ENCODE data around the gene SEMA6A. TPM values are rescaled to one million over a fixed set of nuclear protein-coding genes. Genes with fewer than 3 reads are reported as not detected.

Gene SEMA6A
- total RNA-seq, result not detected

DNA sequence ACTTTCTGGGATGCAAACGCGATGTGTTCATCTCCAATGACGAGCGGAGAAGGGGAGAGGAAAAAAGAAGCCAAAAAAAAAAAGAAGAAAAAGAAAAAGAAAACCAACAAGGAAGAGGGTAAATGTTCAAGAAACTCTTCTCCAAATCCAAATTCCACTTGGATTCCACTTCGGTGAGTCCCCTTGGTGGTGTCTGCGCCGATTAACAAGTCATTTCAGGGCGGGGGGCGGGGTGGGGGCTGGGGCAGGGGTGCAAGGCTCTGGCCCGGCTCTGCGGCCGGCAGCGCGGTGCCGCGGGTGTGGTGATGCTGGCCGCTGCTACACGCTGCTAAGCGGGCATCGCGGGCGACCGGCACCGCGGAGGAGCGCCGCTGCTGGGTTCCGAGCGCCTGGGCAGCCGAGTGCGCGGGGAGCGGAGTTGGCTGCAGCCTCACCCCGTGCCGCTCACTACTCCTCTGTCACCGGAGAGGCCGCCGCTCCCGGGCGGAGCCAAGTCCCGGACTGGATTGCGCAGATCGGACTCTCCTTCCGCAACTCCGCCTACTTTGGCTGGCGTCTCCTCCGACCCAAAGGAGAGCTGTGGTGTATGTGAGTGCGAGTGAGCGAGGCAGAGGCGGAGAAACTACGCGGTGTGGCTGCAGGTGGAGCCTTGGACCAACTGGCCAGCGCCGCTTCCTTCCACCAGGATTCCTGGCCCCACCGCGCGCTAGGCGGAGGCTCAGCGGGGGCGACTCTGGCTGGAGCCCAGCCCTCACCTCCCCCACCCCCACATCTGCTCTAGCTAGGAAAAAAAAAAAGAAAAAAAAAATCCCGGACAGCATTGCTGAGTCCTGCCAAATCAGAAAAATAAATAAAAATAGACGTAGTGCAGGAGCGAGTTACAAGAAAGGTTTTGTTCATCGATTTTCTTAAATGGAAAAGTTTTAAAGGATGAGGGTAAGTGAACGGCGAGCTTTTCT lies at the start of gene SEMA6A:
SEMA6A (minus strand) TSS at position 457 of the 959 bp plus-strand sequence. CDS start 69,879 bp downstream, outside the sequence.
- DNase-seq, result peak; percentile 85
- H3K9me3 Mint-ChIP-seq (ENCODE audit: low read depth), result no peaks in the 10 kb centered on the region
- no peaks in the 10 kb centered on the region for H3K36me3 Mint-ChIP-seq (ENCODE audit: low read depth)
- H3K4me3 Mint-ChIP-seq, result peak within 1 kb of the TSS; percentile 68
- H3K27ac Mint-ChIP-seq, result no peak within 1 kb of the TSS
- H3K4me1 Mint-ChIP-seq, result peaks cover 25% of the 10 kb centered on the region
- POLR2A ChIA-PET, result no interaction called here
- peak; percentile 83 for ATAC-seq
- peaks cover 66% of the 10 kb centered on the region for H3K27me3 Mint-ChIP-seq
- CTCF ChIA-PET, result interaction anchor here (0.6 to 1.3 kb wide), 3 partner anchors 9 to 702 kb away, joined by 3 to 4 read pairs (median 3); no protein-coding TSS in a partner anchor
- intact Hi-C loops (cut with DNase I, micrococcal nuclease), result loop anchor here (5.0 to 10.0 kb wide), 3 partner anchors 373 to 760 kb away; partner anchors contain the start of gene CDO1 (in 1 of the 2)

GRCh38 chr5:116622375-116623050 lies 47.9 kb upstream of the SEMA6A start:
- Mint-ChIP-seq H3K4me1 (no peaks in the 10 kb centered on the region), H3K27ac (no peak overlapping the region), H3K36me3 (ENCODE audit: low read depth) (no peaks in the 10 kb centered on the region), H3K4me3 (no peak overlapping the region), H3K9me3 (ENCODE audit: low read depth) (no peaks in the 10 kb centered on the region), H3K27me3 (peaks cover 2% of the 10 kb centered on the region)
- ChIA-PET CTCF (no interaction called here), POLR2A (no interaction called here)
- DNase-seq (no peak), ATAC-seq (no peak)
- intact Hi-C loops (cut with DNase I, micrococcal nuclease), result no loop called here

DNA sequence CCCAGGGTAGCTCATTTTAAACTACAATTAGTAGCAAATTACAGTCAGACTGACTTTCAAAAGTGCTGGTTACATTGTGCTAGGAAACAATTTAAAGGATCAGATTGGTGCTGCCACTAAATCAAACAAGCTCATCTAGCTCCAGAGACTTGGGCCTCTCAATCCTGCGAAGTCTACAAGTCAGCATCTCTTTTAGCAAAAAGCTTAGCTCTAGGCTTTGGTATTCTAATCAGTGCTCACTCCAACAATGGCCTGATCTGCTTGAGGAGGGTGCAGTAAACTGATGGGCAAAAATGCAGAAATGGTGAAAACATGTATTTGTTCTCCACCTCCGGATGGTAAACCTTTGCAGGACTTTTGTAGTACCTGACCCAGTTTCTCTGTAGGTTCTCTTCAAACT lies 47.0 kb upstream of the SEMA6A start:
- Mint-ChIP-seq H3K4me3 (no peak overlapping the region), H3K36me3 (ENCODE audit: low read depth) (no peaks in the 10 kb centered on the region), H3K4me1 (no peaks in the 10 kb centered on the region), H3K27me3 (peaks cover 2% of the 10 kb centered on the region), H3K9me3 (ENCODE audit: low read depth) (no peaks in the 10 kb centered on the region), H3K27ac (no peak overlapping the region)
- DNase-seq (no peak), ATAC-seq (no peak)
- intact Hi-C loops (cut with DNase I, micrococcal nuclease), result no loop called here
- ChIA-PET CTCF (interaction anchor here (0.7 kb wide), 1 partner anchor 191 kb away, joined by 4 read pairs; no protein-coding TSS in a partner anchor), POLR2A (no interaction called here)

DNA sequence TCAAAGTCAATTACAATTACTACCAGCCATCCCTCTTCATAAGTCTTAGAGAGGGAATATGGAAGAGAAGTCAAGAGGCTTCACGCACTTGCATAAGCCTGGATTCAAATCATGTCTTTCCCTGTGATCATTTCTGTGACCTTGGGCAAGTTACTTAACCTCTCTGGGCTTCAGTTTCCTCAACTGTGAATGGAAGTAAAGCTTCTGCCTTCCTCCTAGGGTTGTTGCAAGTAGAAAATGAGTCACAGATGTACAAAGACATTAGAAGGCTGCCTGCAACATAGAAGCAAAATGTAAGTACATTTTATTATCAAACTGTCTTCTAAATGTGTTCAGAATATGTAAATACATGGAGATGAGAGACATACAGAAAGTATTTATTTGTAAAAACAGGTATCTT lies 42.3 kb upstream of the SEMA6A start:
- H3K27me3 Mint-ChIP-seq, result peaks cover 5% of the 10 kb centered on the region
- CTCF ChIA-PET, result interaction anchor here (1.2 kb wide), 1 partner anchor 27 kb away, joined by 3 read pairs; no protein-coding TSS in a partner anchor
- no peaks in the 10 kb centered on the region for H3K36me3 Mint-ChIP-seq (ENCODE audit: low read depth)
- intact Hi-C loops (cut with DNase I, micrococcal nuclease), result no loop called here
- DNase-seq (no peak), ATAC-seq (no peak)
- no peak overlapping the region for H3K4me3 Mint-ChIP-seq
- H3K27ac Mint-ChIP-seq, result no peak overlapping the region
- no peaks in the 10 kb centered on the region for H3K9me3 Mint-ChIP-seq (ENCODE audit: low read depth)
- POLR2A ChIA-PET, result no interaction called here
- H3K4me1 Mint-ChIP-seq, result peaks cover 3% of the 10 kb centered on the region

- ATAC-seq (no peak), DNase-seq (no peak)
- H3K4me3 Mint-ChIP-seq, result no peak overlapping the region
- peaks cover 3% of the 10 kb centered on the region for H3K4me1 Mint-ChIP-seq
- H3K36me3 Mint-ChIP-seq (ENCODE audit: low read depth), result no peaks in the 10 kb centered on the region
- intact Hi-C loops (cut with DNase I, micrococcal nuclease), result no loop called here
- H3K27me3 Mint-ChIP-seq, result peaks cover 4% of the 10 kb centered on the region
- ChIA-PET POLR2A (no interaction called here), CTCF (interaction anchor here (0.6 kb wide), 1 partner anchor 1888 kb away, joined by 4 read pairs; no protein-coding TSS in a partner anchor)
- no peaks in the 10 kb centered on the region for H3K9me3 Mint-ChIP-seq (ENCODE audit: low read depth)
- no peak overlapping the region for H3K27ac Mint-ChIP-seq
Measured at GRCh38 chr5:116614603-116614920, 39.9 kb upstream of the SEMA6A start.

DNA sequence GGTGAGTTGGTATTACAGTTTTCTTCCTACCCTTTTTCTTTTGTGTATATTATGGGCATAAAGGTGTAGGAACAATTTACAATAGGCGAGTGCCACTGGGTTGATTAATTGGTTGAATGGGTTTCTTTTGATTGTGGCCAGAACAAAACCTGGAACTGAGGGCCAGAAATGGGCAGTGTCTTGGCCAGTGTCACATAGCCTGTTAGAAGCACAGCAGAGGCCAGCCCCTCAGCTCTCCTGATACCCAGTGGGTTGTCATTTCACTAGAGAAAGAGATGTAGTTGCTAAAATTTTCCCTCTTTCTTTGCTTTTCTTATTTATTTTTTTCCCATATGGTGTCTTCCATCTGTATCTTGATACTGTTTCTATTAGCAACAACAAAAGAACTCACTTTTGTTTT lies 38.8 kb upstream of the SEMA6A start:
- H3K36me3 Mint-ChIP-seq (ENCODE audit: low read depth), result no peaks in the 10 kb centered on the region
- H3K4me1 Mint-ChIP-seq, result peaks cover 3% of the 10 kb centered on the region
- no peaks in the 10 kb centered on the region for H3K9me3 Mint-ChIP-seq (ENCODE audit: low read depth)
- H3K4me3 Mint-ChIP-seq, result no peak overlapping the region
- DNase-seq, result no peak
- peaks cover 5% of the 10 kb centered on the region for H3K27me3 Mint-ChIP-seq
- intact Hi-C loops (cut with DNase I, micrococcal nuclease), result no loop called here
- POLR2A ChIA-PET, result no interaction called here
- CTCF ChIA-PET, result no interaction called here
- H3K27ac Mint-ChIP-seq, result no peak overlapping the region
- ATAC-seq, result no peak

DNA sequence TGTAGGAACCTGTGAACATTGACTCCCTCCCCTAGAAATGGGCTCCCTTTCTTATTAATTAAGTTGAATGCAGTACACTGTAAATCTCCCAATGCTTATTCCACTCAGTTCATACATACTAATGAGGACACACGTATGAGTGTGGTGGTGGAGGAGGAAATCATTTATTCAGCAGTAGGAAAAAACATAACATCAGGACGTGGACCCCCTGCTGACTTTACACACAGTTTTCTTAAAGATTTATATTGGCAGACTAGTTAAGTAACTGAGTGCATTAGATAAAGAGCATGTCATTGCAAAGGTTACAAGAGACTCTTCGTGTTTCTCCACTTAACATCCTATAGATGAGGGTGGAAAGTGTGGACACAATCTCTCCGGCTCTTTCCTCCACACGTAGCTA lies 37.8 kb upstream of the SEMA6A start:
- CTCF ChIA-PET, result interaction anchor here (0.8 kb wide), 1 partner anchor 308 kb away, joined by 3 read pairs; no protein-coding TSS in a partner anchor
- Mint-ChIP-seq H3K4me1 (peaks cover 3% of the 10 kb centered on the region), H3K36me3 (ENCODE audit: low read depth) (no peaks in the 10 kb centered on the region), H3K9me3 (ENCODE audit: low read depth) (no peaks in the 10 kb centered on the region), H3K4me3 (no peak overlapping the region), H3K27ac (no peak overlapping the region), H3K27me3 (peaks cover 5% of the 10 kb centered on the region)
- POLR2A ChIA-PET, result no interaction called here
- intact Hi-C loops (cut with DNase I, micrococcal nuclease), result no loop called here
- DNase-seq (no peak), ATAC-seq (no peak)

- ChIA-PET CTCF (no interaction called here), POLR2A (no interaction called here)
- Mint-ChIP-seq H3K27me3 (peaks cover 6% of the 10 kb centered on the region), H3K9me3 (ENCODE audit: low read depth) (no peaks in the 10 kb centered on the region), H3K4me3 (no peak overlapping the region), H3K4me1 (no peaks in the 10 kb centered on the region), H3K36me3 (ENCODE audit: low read depth) (no peaks in the 10 kb centered on the region), H3K27ac (no peak overlapping the region)
- intact Hi-C loops (cut with DNase I, micrococcal nuclease), result no loop called here
- DNase-seq (no peak), ATAC-seq (no peak)
Measured at GRCh38 chr5:116605310-116606070, 30.9 kb upstream of the SEMA6A start.

DNA sequence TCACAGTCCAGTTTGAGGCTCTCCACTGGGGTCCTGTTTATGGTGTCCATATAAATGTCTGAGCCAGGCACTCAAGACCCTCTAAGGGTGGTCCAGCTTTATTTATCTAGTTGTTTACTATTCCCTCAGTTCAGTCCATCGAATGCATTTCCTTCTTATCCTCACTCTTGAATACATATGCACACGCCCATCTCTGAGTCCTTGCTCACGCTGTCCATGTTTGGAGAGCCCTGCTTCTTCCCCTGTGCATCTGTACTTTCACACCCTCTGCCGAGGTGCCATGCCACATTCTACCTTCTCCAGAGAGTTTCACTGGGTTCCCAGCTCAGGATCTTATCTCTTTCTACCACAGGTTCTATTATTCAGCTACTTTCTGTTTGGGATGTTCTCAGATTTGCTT lies 30.2 kb upstream of the SEMA6A start:
- H3K27ac Mint-ChIP-seq, result no peak overlapping the region
- H3K4me3 Mint-ChIP-seq, result no peak overlapping the region
- no peaks in the 10 kb centered on the region for H3K36me3 Mint-ChIP-seq (ENCODE audit: low read depth)
- DNase-seq, result no peak
- H3K9me3 Mint-ChIP-seq (ENCODE audit: low read depth), result no peaks in the 10 kb centered on the region
- CTCF ChIA-PET, result interaction anchor here (0.6 kb wide), 1 partner anchor 9 kb away, joined by 3 read pairs; no protein-coding TSS in a partner anchor
- peaks cover 8% of the 10 kb centered on the region for H3K27me3 Mint-ChIP-seq
- POLR2A ChIA-PET, result no interaction called here
- intact Hi-C loops (cut with DNase I, micrococcal nuclease), result no loop called here
- H3K4me1 Mint-ChIP-seq, result no peaks in the 10 kb centered on the region
- no peak for ATAC-seq

- H3K9me3 Mint-ChIP-seq (ENCODE audit: low read depth), result no peaks in the 10 kb centered on the region
- H3K4me1 Mint-ChIP-seq, result no peaks in the 10 kb centered on the region
- H3K4me3 Mint-ChIP-seq, result no peak overlapping the region
- no peak overlapping the region for H3K27ac Mint-ChIP-seq
- peaks cover 7% of the 10 kb centered on the region for H3K27me3 Mint-ChIP-seq
- H3K36me3 Mint-ChIP-seq (ENCODE audit: low read depth), result no peaks in the 10 kb centered on the region
- ATAC-seq (no peak), DNase-seq (no peak)
- intact Hi-C loops (cut with DNase I, micrococcal nuclease), result no loop called here
- CTCF ChIA-PET, result interaction anchor here (0.8 kb wide), 1 partner anchor 47 kb away, joined by 3 read pairs; no protein-coding TSS in a partner anchor
- POLR2A ChIA-PET, result no interaction called here
Measured at GRCh38 chr5:116600876-116601275, 26.3 kb upstream of the SEMA6A start.

DNA sequence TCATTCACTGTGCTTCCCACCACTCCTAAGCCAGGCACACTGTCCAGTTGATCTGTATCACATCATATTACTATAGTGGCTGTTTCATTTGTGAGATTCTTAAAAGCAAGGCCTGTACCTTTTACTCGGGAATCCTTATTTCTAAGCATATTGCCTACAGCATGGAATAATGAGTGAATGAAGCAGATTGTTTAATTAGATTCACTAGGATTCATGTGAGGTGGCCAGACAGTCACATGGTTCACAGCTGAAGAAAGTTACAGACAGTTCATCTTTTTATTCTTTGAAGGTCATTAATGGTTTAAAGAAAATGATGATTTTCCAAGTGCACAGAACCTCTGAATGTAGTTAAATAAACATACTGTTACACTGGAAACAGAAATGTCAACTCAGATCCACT lies 24.3 kb upstream of the SEMA6A start:
- Mint-ChIP-seq H3K4me1 (no peaks in the 10 kb centered on the region), H3K27ac (no peak overlapping the region), H3K27me3 (peaks cover 5% of the 10 kb centered on the region), H3K36me3 (ENCODE audit: low read depth) (no peaks in the 10 kb centered on the region), H3K9me3 (ENCODE audit: low read depth) (no peaks in the 10 kb centered on the region), H3K4me3 (no peak overlapping the region)
- intact Hi-C loops (cut with DNase I, micrococcal nuclease), result no loop called here
- ChIA-PET CTCF (interaction anchor here (0.6 kb wide), 1 partner anchor 10 kb away, joined by 3 read pairs; no protein-coding TSS in a partner anchor), POLR2A (no interaction called here)
- no peak for DNase-seq
- ATAC-seq, result no peak

Data from activated CD4-positive, alpha-beta T cell treated with anti-CD3 and anti-CD28 coated beads for 36 hours (primary cell).